Fibroblast of lung (primary cell): Measurements from ENCODE around the gene PDGFC. TPM values are rescaled to one million over a fixed set of nuclear protein-coding genes. Genes with fewer than 3 reads are reported as not detected.

ENCODE experiments used
- DNase-seq, 2 donors: peaks; one replicate each; pipeline versions ENCODE4 v3.0.0 to v3.0.0-alpha.2; 2010; ENCODE audit warnings: low read depth in 2 of 2
- H2AFZ ChIP-seq: 2 replicates; pipeline ENCODE4 v1.5.1; 2012; ENCODE audit warnings: low read length, control low read depth, inconsistent platforms
- H3K27ac ChIP-seq: 2 replicates; pipeline ENCODE4 v1.5.1; 2011; ENCODE audit warnings: low read length, control low read depth; ENCODE audit not compliant: insufficient read depth
- H3K27me3 ChIP-seq: 2 replicates; pipeline ENCODE4 v1.5.1; 2011; ENCODE audit warnings: mild to moderate bottlenecking, low read length; ENCODE audit not compliant: control insufficient read depth, insufficient read depth
- H3K36me3 ChIP-seq: 2 replicates; pipeline ENCODE4 v1.5.1; 2011; ENCODE audit warnings: low read length; ENCODE audit not compliant: control insufficient read depth, insufficient read depth
- H3K4me1 ChIP-seq: 2 replicates; pipeline ENCODE4 v1.5.1; 2011; ENCODE audit warnings: low read length; ENCODE audit not compliant: control insufficient read depth, insufficient read depth; ENCODE audit errors: extremely low read depth
- H3K4me2 ChIP-seq: 2 replicates; pipeline ENCODE4 v1.5.1; 2011; ENCODE audit warnings: low read length, control low read depth; ENCODE audit not compliant: insufficient read depth; ENCODE audit errors: extremely low read depth
- H3K4me3 ChIP-seq, 4 experiments: fragments of 200-600 bp in 1 of 4; sonication (generic) in 1 of 4; replicated peaks in 1 of 4; 2 replicates each; pipeline ENCODE4 v1.5.1; 2011 to 2016; ENCODE audit warnings: low read length in 4 of 4, low read depth in 3 of 4, mild to moderate bottlenecking in 3 of 4, control low read depth in 2 of 4, inconsistent platforms in 1 of 4, mixed read lengths in 1 of 4; ENCODE audit not compliant: insufficient read depth in 1 of 4; ENCODE audit errors: control extremely low read depth in 1 of 4
- H3K79me2 ChIP-seq: 2 replicates; pipeline ENCODE4 v1.5.1; 2012; ENCODE audit warnings: mild to moderate bottlenecking, low read length, inconsistent platforms; ENCODE audit not compliant: control insufficient read depth, insufficient read depth
- H3K9ac ChIP-seq: 2 replicates; pipeline ENCODE4 v1.5.1; 2011; ENCODE audit warnings: mild to moderate bottlenecking, low read length, control low read depth; ENCODE audit not compliant: insufficient read depth
- H3K9me3 ChIP-seq: 2 replicates; pipeline ENCODE4 v1.5.1; 2012; ENCODE audit warnings: low read depth, low read length; ENCODE audit not compliant: control insufficient read depth, insufficient read depth
- H4K20me1 ChIP-seq: 2 replicates; pipeline ENCODE4 v1.5.1; 2011; ENCODE audit warnings: low read length; ENCODE audit not compliant: control insufficient read depth, insufficient read depth; ENCODE audit errors: extremely low read depth
- CTCF ChIP-seq, 2 donors: IDR thresholded peaks in 1 of 2; conservative IDR thresholded peaks in 1 of 2; 1 replicate in 1 of 2; 2 replicates in 1 of 2; pipeline ENCODE4 v1.5.1; 2011 to 2012; ENCODE audit warnings: low read length in 2 of 2, control low read depth in 1 of 2, inconsistent platforms in 1 of 2, low read depth in 1 of 2, mild to moderate bottlenecking in 1 of 2
- EZH2 ChIP-seq: IDR thresholded peaks from 2 replicates; pipeline ENCODE4 v1.5.1; 2012; ENCODE audit warnings: low read length, control low read depth, mild to moderate bottlenecking; ENCODE audit errors: missing control alignments
- polyA plus RNA-seq, 2 donors: library from polyadenylated mRNA; depleted of rRNA in 1 of 2; stranded (reverse) in 1 of 2; unstranded in 1 of 2; fragments of >200 nt; gene quantifications; 2 replicates each; pipeline ENCODE4 v1.2.1, GENCODE V29; 2011 to 2012; ENCODE audit warnings: missing spikeins in 1 of 2
- total RNA-seq: library from RNA; depleted of rRNA; stranded (reverse); fragments of >200 nt; gene quantifications from 2 replicates; pipeline ENCODE4 v1.2.1, GENCODE V29; 2014

Gene PDGFC
- total and polyA plus RNA-seq, 2 donors (not counting 1 experiment from before 2014, with no cell fraction given) = 43.4 to 103 TPM

- Histone ChIP-seq H3K9me3 (no peaks in the 10 kb centered on the region), H3K27ac (no peak overlapping the region)
Measured at GRCh38 chr4:156711193-156711590, 260.4 kb downstream of the PDGFC start.

More at GRCh38 chr4:156711193-156711590, 260.4 kb downstream of the PDGFC start:
- Histone ChIP-seq H3K36me3 (no peaks in the 10 kb centered on the region), H3K4me2 (no peak overlapping the region), H3K27me3 (no peaks in the 10 kb centered on the region), H3K9ac (no peak overlapping the region), H3K4me3 (no peak overlapping the region), H3K4me1 (no peaks in the 10 kb centered on the region), H2AFZ (no peak overlapping the region), H3K79me2 (no peaks in the 10 kb centered on the region), H4K20me1 (no peaks in the 10 kb centered on the region)
- DNase-seq = peak in 1 of 2 donors; percentile 27
- TF ChIP-seq CTCF (conservative IDR thresholded peaks at IDR 0.05 in 1 of 2, IDR thresholded peaks at IDR 0.05 in 1 of 2; ENCODE audit: low read depth in 1 of 2, low read length in 2 of 2) (no peak), EZH2 (no peak)

Other genes with a start within 250 kb of the PDGFC start
- 13.6 and 25.9 TPM in 2 replicates for gene GLRB, start 104.4 kb upstream of the PDGFC start, total RNA-seq
- gene GLRB, start 104.4 kb upstream of the PDGFC start, polyA plus RNA-seq = 10.3 and 10.4 TPM in 2 replicates
- 0.17 TPM in 1 of 2 replicates, not detected in the other for gene GRIA2, start 248.9 kb upstream of the PDGFC start, total RNA-seq
- not detected in 2 replicates for gene GRIA2, start 248.9 kb upstream of the PDGFC start, polyA plus RNA-seq